Activated T-helper 2 cell treated with anti-CD3 and anti-CD28 coated beads, Interferon-gamma antibody, Interleukin-2, Interleukin-4, amounts not matched to agents 10 μg/mL and 5 μg/mL and 100 μg/mL, durations not matched to agents 14 hours and 24 hours and 36 hours (primary cell): ENCODE data around the gene SUSD2. TPM values are rescaled to one million over a fixed set of nuclear protein-coding genes. Genes with fewer than 3 reads are reported as not detected.

Source experiments
- total RNA-seq: library from RNA; stranded (reverse); gene quantifications from 2 replicates; pipeline ENCODE4 v1.2.3, GENCODE V29; 2022

SUSD2 gene
- total RNA-seq, 1 donor from 2014 or later = 0.32 TPM

Other genes with a start within 250 kb of the SUSD2 start
- 0.46 and 0.66 TPM in 2 replicates for gene GSTT2B, start 220.3 kb upstream of the SUSD2 start, total RNA-seq
- gene DDTL, start 214.6 kb upstream of the SUSD2 start, total RNA-seq = 4.4 and 4.8 TPM in 2 replicates
- 112 and 116 TPM in 2 replicates for gene DDT, start 207.0 kb upstream of the SUSD2 start, total RNA-seq
- gene GSTT2, start 201.4 kb upstream of the SUSD2 start, total RNA-seq = not detected in 2 replicates
- gene GSTT4, start 176.0 kb upstream of the SUSD2 start, total RNA-seq = not detected in 2 replicates
- gene CABIN1, start 170.2 kb upstream of the SUSD2 start, total RNA-seq = 104 and 106 TPM in 2 replicates
- 0.05 TPM in 1 of 2 replicates, not detected in the other for gene GGT5, start 63.6 kb downstream of the SUSD2 start, total RNA-seq
- gene SPECC1L, start 89.3 kb downstream of the SUSD2 start, total RNA-seq = 35.9 and 40.9 TPM in 2 replicates
- gene ADORA2A, start 246.1 kb downstream of the SUSD2 start, total RNA-seq = 20.2 and 23.8 TPM in 2 replicates